Measurements from ENCODE around the gene ACKR3.

Gene ACKR3

DNA sequence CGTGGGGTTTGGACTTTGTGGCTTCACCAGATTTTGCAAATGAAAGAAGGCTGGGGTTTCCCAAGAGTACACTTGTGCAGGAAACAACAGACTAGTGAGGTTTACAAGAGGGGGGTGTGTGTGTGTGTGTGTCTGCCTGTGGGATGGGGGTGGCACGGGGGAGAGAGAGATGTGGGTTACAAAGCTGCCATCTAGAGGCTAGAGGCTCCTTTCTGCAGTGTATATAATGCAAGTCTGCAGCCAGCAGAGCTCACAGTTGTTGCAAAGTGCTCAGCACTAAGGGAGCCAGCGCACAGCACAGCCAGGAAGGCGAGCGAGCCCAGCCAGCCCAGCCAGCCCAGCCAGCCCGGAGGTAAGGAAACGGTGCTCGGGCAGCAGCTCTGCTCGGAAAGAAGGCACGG is at the start of gene ACKR3:
Gene ACKR3 (plus strand): TSS at position 253 of the 401 bp plus-strand sequence. CDS start 10,641 bp downstream, outside the sequence.
- no peak for TF ChIP-seq GATA2 (IDR thresholded peaks at IDR 0.05; ENCODE audit: low read depth, low read length)

DNA sequence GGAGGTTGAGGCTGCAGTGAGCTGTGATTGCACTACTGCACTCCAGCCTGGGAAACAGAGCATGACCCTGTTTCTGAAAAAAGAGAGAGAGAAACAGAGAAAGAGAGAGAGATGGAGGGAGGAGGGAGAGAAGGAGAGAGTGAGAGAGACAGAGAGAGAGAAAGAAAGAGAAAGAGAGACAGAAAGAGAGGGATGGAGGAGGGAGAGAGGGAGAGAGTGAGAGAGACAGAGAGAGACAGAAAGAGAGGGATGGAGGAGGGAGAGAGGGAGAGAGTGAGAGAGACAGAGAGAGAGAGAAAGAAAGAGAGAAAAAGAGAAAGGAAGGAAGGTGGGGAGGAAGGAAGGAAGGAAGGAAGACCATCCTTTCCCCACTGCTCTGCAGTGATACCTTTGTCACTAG is 48.1 kb upstream of the ACKR3 start:
- TF ChIP-seq GATA3 (IDR thresholded peaks at IDR 0.05; ENCODE audit: low read depth, low read length) (no peak), GATA2 (IDR thresholded peaks at IDR 0.05; ENCODE audit: low read depth, low read length) (no peak)

DNA sequence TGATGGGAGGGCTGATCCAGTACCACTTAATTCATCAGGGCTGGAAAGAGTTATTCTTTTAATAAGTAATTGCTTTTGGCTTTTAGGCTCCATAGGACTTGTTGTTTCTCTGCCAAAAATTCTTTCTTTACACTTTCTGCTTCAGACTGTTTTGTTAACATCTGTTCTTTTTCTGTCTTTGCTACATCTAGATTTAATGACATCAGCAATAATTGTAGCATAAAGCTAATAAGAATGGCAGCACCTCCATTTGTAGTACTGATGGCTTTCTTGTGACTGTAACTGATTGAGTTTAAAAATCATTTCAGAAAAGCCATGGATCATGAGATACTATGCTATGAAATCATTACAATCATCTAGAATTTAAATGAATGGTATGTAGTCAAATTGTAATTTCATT is 46.4 kb upstream of the ACKR3 start:
- no peak for TF ChIP-seq GATA3 (IDR thresholded peaks at IDR 0.05; ENCODE audit: low read depth, low read length)
- TF ChIP-seq GATA2 (IDR thresholded peaks at IDR 0.05; ENCODE audit: low read depth, low read length): no peak

DNA sequence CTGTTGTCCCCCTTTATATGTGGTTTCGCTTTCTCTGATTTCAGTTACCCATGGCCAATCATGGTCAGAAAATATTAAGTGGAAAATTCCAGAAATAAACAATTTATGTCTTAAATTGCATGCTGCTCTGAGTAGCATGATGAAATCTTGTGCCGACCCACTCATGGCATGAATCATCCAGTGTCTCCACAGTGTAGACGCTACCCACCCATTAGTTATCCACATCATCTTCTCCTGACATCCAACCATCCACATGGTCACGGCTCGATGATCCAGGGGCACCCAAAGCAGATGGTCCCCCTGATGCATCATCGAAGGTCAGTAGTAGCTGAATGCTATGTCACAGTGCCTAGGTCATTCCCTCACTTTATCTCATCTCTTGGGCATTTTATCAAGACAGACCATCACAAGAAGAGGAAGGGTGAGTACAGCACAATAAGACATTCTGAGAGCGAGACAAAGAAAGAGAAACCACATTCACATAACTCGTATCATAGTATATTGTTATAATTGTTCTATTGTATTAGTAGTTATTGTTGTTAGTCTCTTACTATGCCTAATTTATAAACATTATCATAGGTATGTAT is 44.1 kb upstream of the ACKR3 start:
- TF ChIP-seq GATA3 (IDR thresholded peaks at IDR 0.05; ENCODE audit: low read depth, low read length) (no peak), GATA2 (IDR thresholded peaks at IDR 0.05; ENCODE audit: low read depth, low read length) (no peak)

DNA sequence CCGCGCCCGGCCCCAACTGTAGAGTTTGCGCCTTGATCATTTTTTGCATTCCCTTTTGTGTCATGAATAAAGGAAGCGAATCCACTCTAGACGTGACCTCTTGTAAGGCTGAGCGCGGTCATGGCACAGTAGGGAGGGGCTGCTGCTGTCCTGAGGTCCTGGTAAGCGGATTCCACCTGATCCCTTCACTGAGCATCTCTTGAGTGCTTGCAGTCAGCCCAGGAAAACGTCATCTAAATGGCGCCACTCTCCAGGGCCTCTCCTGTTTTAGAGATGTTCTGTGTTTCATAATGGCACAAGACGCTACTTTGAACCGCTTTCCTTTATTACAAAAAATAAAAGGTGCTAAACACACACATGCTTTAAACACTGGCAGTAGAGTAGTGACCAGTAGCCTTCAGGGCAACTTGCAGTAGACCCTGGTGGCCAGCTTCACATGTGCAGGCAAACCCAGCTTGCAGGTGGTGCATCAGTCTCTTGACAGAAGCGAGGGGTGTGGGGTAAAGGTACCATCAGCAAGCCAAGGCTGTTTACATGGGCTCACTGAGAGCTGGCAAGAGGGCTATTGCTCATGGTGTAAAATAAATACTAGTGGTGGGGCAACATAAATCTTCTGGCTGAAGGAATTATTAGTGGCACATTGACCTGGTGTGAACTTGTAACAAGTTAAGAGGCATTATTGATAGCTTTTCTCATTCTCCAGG is 43.0 kb upstream of the ACKR3 start:
- TF ChIP-seq GATA3 (IDR thresholded peaks at IDR 0.05; ENCODE audit: low read depth, low read length): no peak
- TF ChIP-seq GATA2 (IDR thresholded peaks at IDR 0.05; ENCODE audit: low read depth, low read length): no peak

DNA sequence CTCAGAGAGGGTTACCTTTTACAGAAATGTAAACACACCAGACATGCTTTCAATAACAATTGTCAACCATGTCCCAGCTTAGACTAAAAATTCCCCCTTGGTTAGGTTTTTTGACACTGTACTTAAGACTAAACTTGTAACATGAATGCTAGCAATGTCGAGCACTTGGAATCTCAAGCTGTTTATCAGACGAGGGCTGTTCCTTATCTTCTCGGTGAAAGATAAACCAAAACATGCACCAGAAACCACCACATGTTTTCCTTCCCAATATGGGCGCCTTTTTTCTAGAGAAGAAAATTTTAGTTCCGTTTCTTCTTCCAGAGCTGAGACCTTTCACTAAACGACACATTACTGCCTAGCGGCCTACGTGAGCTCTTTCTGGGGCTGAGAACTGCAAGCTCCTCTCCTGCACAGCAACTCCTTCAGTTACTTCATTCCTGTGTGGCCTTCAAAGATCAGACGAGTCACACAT is 42.4 kb upstream of the ACKR3 start:
- TF ChIP-seq GATA3 (IDR thresholded peaks at IDR 0.05; ENCODE audit: low read depth, low read length): no peak
- TF ChIP-seq GATA2 (IDR thresholded peaks at IDR 0.05; ENCODE audit: low read depth, low read length): no peak

DNA sequence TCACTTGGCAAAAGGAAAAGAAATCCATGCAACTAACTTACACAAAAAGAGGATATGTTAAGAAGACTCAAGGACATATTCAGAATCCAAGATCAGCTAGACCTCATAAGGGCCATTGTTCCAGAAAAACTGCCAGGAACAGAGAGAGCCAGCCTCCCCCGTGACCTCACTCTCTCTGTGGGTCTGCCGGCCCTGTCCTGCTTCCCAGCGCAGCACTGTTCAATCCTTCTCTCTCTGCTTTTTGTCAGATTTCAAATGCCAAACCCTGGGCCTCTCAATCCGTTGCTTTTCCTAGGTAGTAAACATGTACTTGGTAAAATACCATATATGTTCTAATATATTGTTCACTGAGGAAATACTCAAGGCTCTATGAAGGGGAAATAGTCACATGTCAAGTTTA is 40.0 kb upstream of the ACKR3 start:
- TF ChIP-seq GATA3 (IDR thresholded peaks at IDR 0.05; ENCODE audit: low read depth, low read length) (no peak), GATA2 (IDR thresholded peaks at IDR 0.05; ENCODE audit: low read depth, low read length) (no peak)

DNA sequence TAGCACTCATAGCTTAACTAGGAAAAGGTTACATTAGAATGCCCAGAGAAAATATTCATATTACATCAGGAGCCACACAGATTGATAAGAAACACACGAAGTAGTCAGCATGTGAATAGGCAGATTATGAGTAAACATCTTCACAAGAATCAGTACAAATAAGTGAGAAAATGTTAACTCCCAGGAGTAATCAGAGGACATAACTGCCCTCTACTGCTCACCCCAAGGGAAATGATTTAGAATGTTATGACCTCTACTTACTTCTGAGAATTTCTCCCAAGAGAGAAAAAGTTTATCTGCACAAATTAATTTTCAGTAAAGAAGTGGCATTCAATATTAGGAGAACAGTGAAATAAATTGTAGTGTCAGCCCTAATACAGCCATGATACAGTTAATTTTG is 39.1 kb upstream of the ACKR3 start:
- TF ChIP-seq GATA2 (IDR thresholded peaks at IDR 0.05; ENCODE audit: low read depth, low read length) (no peak), GATA3 (IDR thresholded peaks at IDR 0.05; ENCODE audit: low read depth, low read length) (no peak)

DNA sequence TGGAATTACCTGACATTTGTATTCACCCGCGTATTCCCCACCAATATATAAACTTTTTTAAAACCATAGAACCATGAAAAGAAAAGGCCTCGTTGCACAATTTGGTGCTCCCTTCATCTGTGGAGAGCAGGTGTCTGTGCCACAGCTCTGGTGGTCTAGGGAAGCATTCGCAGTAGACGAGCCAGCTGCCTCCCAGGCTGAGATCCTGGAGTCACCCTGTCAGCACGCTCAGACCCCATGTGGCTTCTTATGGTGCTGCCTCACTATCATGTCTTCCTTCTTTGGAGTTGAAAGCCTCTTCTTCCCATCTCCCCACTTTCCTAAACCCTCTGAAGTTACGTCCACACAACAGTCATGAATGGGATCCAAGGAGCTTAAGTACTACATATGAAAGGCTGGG is 38.4 kb upstream of the ACKR3 start:
- no peak for TF ChIP-seq GATA2 (IDR thresholded peaks at IDR 0.05; ENCODE audit: low read depth, low read length)
- TF ChIP-seq GATA3 (IDR thresholded peaks at IDR 0.05; ENCODE audit: low read depth, low read length): no peak

DNA sequence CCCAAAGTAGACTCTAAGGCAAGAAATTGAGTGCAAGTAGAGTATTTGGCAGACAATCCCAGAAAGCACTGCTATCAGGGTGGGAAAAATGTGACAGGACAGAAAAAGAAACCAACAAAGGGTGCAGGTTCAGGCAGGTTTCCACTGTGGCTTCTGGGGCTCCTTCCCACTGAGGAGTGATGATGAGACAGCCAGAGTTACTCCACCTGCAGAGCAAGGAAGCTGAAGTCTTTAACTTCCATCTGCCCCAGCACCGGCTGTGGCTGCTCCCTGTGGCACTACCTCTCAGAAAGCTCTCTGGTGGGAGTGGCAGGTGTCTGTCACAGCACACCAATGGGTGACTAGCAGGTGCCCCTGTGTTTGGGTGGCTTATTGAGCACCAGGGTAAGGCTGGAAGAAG is 37.6 kb upstream of the ACKR3 start:
- no peak for TF ChIP-seq GATA2 (IDR thresholded peaks at IDR 0.05; ENCODE audit: low read depth, low read length)
- no peak for TF ChIP-seq GATA3 (IDR thresholded peaks at IDR 0.05; ENCODE audit: low read depth, low read length)

DNA sequence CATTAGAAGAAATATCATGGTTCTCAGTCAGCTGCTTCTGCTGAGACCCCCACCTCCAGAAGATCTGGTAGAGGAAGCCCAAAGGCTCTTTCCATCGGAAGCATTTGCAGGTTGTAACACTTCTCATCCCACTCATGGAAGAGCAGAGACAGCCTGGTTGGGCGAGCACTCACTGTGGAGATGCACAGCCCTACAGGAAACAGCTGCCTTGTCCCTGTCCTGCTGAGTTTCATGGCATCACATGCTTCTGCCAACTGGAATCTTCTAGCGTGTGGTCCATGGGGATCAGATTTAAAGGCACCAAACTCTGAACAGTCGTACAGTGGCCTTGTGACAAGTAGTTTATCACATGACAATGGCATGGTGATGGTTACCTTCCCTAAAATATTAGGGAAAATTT is 36.3 kb upstream of the ACKR3 start:
- TF ChIP-seq GATA2 (IDR thresholded peaks at IDR 0.05; ENCODE audit: low read depth, low read length) (no peak), GATA3 (IDR thresholded peaks at IDR 0.05; ENCODE audit: low read depth, low read length) (no peak)

DNA sequence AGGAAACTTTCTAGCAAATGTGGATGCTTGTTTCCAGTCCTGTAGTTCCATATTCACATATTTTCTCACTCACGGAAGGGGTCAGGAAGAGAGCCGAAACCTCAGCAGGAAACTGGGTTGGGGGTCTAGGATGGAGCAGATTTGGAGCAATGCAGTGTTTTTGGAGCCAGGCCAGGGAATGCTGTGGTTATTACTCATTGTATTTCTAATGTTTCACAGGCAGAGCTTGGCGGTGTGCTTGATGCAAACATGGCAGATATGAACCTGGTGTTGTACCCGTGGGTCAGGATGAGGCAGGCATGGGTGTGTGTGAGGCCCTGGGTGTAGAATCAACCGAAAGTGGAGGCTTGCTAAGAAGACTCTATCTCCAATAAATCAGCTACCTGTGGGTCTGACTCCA is 34.6 kb upstream of the ACKR3 start:
- no peak for TF ChIP-seq GATA2 (IDR thresholded peaks at IDR 0.05; ENCODE audit: low read depth, low read length)
- no peak for TF ChIP-seq GATA3 (IDR thresholded peaks at IDR 0.05; ENCODE audit: low read depth, low read length)

DNA sequence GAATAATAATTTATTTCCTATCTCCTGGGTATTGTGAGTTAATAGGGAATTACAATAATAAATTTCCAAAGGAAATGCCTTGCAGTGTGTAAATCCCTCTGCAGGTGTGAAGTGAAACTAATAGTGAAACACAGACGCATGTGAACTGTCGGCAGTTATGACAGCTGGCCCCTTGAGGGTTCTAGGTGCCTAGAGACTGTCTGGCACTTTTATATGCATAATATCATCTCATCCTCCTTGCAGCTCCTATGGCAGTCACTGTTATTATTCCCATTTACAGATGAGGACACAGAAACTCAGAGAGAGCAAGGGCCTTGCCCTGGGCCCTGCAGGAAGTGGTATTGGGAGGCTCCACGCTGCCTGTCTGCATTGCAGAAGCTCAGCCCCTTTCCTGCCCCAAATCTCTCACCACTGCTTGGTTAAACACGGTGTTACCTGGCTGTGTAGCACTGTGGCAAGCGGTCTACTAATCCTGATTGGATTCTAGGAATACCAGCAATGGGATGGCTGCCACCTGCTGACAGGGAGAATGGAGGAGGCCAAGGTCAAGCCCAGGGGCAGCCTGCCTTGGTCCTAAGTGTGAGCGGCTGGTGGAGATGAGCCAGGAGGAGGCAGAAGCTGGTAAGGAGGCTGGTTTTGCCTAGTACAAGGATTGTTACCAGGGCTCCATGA is 32.8 kb upstream of the ACKR3 start:
- no peak for TF ChIP-seq GATA3 (IDR thresholded peaks at IDR 0.05; ENCODE audit: low read depth, low read length)
- TF ChIP-seq GATA2 (IDR thresholded peaks at IDR 0.05; ENCODE audit: low read depth, low read length): no peak

DNA sequence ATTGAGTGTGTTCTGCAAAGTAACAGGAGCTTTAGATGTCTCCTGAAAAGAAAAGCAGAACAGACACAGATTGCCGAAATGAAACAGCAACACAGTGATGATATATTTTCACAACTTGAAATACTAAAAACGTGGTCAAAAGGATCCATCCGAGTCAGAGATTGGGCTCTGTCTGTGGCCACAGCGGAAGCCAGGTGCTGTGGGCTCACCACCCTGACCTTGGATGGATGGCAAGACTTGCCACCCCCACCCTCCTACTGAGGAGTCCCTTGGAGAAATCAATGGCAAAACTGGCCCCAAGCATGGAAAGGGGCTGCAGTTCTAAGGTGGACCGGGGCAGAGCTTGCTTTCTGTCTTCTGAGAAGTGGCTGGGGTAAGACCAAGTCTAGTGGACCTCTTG is 31.4 kb upstream of the ACKR3 start:
- TF ChIP-seq GATA2 (IDR thresholded peaks at IDR 0.05; ENCODE audit: low read depth, low read length): no peak
- TF ChIP-seq GATA3 (IDR thresholded peaks at IDR 0.05; ENCODE audit: low read depth, low read length): no peak

DNA sequence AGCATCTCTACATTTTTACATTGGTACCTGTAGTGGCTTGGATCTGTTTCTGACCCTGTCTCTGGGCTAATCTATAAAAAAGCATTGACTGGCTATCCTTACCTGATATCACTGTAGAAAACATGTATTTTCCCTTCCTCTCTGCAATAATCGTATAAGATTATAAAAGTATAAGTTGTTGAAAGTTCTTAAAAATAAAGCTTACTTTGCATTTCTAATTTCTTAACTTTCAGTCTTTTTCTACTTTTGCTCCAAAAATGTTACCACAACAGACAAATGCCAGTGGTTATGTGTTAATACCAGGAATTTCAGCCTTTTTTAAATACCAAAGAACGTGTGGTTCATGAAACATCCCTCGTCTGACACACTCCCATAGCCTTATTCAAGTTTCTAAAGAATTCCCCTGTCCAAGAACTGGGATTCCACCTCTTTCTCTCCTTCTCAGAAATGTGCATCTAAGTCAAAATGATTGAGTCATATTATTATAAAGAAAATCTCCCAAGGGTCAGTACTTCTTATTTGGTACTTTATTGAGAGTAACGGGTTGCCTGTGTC is 28.5 kb upstream of the ACKR3 start:
- no peak for TF ChIP-seq GATA3 (IDR thresholded peaks at IDR 0.05; ENCODE audit: low read depth, low read length)
- no peak for TF ChIP-seq GATA2 (IDR thresholded peaks at IDR 0.05; ENCODE audit: low read depth, low read length)
